MG63 (cell line): ENCODE measurements around the gene GPR27. TPM values are rescaled to one million over a fixed set of nuclear protein-coding genes. Genes with fewer than 3 reads are reported as not detected.

ENCODE experiments used
- DNase-seq: peaks from one replicate; pipeline ENCODE4 v3.0.0-alpha.2; 2020
- H3K27me3 ChIP-seq: fragments of 250-450 bp; sonication (Bioruptor Pico); 2 replicates; pipeline ENCODE4 v1.5.1; 2020; ENCODE audit warnings: mild to moderate bottlenecking, moderate library complexity
- H3K36me3 ChIP-seq: fragments of 250-450 bp; sonication (Bioruptor Pico); 2 replicates; pipeline ENCODE4 v1.5.1; 2020; ENCODE audit warnings: mild to moderate bottlenecking, moderate library complexity
- H3K4me3 ChIP-seq: fragments of 250-450 bp; sonication (Bioruptor Pico); 2 replicates; pipeline ENCODE4 v1.5.1; 2020; ENCODE audit warnings: mild to moderate bottlenecking, moderate library complexity
- H3K9me3 ChIP-seq: fragments of 250-450 bp; sonication (Bioruptor Pico); 2 replicates; pipeline ENCODE4 v1.5.1; 2020; ENCODE audit warnings: mild to moderate bottlenecking, moderate library complexity
- total RNA-seq: library from RNA; depleted of rRNA; stranded (reverse); fragments of >200 nt; shearing (Covaris generic); gene quantifications from 2 replicates; pipeline ENCODE4 v1.2.3, GENCODE V29; 2014; ENCODE audit warnings: low replicate concordance

Gene GPR27
- total RNA-seq, 1 experiment from 2014 or later, result 7.0 TPM

- peak overlapping the region; percentile 53 for H3K4me3 ChIP-seq
- no peaks in the 10 kb centered on the region for H3K27me3 ChIP-seq
- peak; percentile 9 for DNase-seq
- H3K36me3 ChIP-seq, result no peaks in the 10 kb centered on the region
- no peaks in the 10 kb centered on the region for H3K9me3 ChIP-seq
Observed at GRCh38 chr3:71724584-71725270, 28.9 kb upstream of the GPR27 start.

DNA sequence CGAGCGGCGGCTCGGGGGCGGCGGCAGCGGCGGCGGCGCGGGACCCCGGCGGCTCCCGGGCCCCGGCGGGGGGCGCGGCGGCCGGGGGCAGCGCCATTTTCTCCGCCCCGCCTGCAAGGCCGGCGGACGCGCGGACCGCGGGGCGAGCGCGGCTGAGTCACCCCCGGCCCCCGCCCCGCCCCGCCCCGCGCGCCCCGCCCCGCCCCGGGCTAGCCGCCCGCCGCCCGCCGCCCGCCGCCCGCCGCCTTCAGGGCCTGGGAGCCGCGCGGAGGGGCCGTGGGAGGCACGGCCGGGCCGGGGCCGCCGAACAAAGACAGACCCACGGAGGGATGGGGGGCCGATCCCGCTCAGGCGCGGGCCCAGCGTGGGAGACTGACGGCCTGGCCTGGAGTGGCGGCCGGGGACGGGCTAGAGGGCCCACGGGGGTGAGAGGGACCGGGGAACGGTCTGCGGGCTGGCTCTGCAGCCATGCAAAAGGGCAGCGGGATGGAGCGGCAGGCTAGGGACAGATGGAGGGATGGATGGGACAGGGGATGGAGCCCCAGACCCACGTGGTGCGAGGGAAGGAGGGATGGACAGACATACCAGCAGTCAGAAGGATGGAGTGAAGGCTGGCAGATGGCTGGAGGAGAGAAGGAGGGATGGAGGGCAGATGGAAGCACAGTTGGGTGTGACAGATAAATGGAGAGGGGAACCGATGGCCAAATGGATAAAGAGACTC, 28.2 kb upstream of the GPR27 start, which contains the start of gene EIF4E3:
EIF4E3 (minus strand) TSS at position 132 of the 721 bp plus-strand sequence; CDS start at position 97, 35 bp downstream.
- H3K36me3 ChIP-seq, result no peaks in the 10 kb centered on the region
- no peaks in the 10 kb centered on the region for H3K27me3 ChIP-seq
- no peak for DNase-seq
- no peaks in the 10 kb centered on the region for H3K9me3 ChIP-seq
- H3K4me3 ChIP-seq, result peak within 1 kb of the TSS; percentile 53

GRCh38 chr3:71726146-71726545, 27.5 kb upstream of the GPR27 start:
- Histone ChIP-seq H3K9me3 (no peaks in the 10 kb centered on the region), H3K4me3 (no peak overlapping the region), H3K36me3 (no peaks in the 10 kb centered on the region), H3K27me3 (no peaks in the 10 kb centered on the region)
- DNase-seq, result no peak

- no peak for DNase-seq
- Histone ChIP-seq H3K27me3 (no peaks in the 10 kb centered on the region), H3K36me3 (no peaks in the 10 kb centered on the region), H3K4me3 (no peak overlapping the region), H3K9me3 (no peaks in the 10 kb centered on the region)
Observed at GRCh38 chr3:71728632-71729342, 24.9 kb upstream of the GPR27 start.

DNA sequence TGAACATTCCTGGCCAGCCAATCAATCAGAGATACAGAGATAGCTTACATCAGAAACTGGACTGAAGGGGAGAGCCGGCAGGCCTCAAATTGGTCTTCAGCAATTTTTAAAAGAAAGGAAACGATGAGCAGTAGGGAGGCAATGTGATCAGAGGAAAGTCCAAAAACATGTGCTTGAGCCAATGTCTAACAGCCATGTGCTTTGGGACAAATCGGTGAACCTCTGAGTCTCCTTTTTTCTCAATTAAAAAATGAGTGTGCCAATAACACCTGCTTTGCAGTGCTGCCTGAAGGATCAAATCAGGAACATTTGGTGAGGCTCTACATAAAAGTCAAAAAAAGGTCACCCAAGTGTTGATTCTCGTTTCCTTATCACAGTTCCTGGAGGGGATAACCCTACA, 21.0 kb upstream of the GPR27 start:
- no peak overlapping the region for H3K4me3 ChIP-seq

DNA sequence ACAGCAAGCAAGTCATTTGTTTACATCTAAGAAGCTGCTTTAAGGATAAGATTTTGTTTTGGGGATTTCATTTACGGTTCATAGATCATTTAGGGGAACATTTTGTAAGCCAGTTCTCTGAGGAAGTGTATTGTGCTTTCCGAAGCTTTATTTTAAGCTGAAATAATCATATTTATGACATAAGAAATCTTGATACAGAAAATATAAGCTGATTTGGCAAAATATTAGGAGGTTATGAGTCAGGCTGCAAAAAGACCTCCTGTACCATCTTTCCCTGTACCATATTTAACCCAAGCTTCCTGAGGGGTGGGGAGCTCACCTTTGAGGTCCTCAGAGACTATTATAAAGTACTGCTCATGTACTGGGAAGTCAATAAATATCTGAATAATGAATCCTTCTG, 20.3 kb upstream of the GPR27 start:
- Histone ChIP-seq H3K36me3 (no peaks in the 10 kb centered on the region), H3K27me3 (no peaks in the 10 kb centered on the region), H3K4me3 (no peak overlapping the region), H3K9me3 (no peaks in the 10 kb centered on the region)
- DNase-seq, result no peak

More for the DNA sequence above, 21.0 kb upstream of the GPR27 start:
- Histone ChIP-seq H3K36me3 (no peaks in the 10 kb centered on the region), H3K9me3 (no peaks in the 10 kb centered on the region), H3K27me3 (no peaks in the 10 kb centered on the region)
- DNase-seq, result no peak

DNA sequence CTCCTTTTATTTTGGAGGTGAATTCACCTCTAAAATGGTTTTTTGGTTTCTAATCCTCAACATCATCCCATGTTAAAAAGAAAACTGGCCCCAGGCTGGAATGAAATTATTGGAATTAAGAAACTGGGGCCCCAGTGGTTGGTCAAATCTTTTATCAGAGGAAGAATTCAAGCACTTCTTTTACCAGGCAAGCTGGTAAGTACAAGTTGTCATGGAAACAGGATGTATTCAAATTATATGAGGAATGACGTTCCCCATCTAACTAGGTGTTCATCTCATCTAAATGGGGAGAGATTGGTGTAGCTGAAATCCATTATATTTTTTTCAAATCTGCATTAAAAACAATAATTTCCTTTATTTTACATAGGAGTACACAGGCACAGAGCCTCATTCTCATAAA, 18.8 kb upstream of the GPR27 start:
- no peak for DNase-seq
- no peaks in the 10 kb centered on the region for H3K27me3 ChIP-seq
- no peaks in the 10 kb centered on the region for H3K9me3 ChIP-seq

DNA sequence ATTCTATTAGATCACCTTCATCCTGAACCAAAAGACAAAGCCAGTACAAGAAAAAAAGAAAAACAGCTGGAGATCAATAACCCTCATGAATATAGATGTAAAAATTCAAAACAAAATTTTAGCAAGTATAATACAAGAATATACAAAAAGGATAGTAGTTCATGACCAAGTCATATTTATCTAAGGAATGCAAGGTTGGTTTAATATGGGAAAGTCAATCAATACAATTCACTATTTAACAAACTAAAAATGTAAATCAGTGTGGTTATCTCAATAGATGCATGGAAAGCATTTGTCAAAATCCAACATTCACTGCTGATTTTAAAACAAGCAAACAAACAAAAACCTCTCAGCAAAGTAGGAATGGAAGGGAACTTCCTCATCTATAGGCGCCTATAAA, 11.0 kb upstream of the GPR27 start:
- Histone ChIP-seq H3K9me3 (peaks cover 5% of the 10 kb centered on the region; the same call in 1 of the 2 replicates), H3K4me3 (no peak overlapping the region), H3K36me3 (no peaks in the 10 kb centered on the region), H3K27me3 (no peaks in the 10 kb centered on the region)
- DNase-seq, result no peak

More for the DNA sequence above, 18.8 kb upstream of the GPR27 start:
- H3K36me3 ChIP-seq, result no peaks in the 10 kb centered on the region
- no peak overlapping the region for H3K4me3 ChIP-seq

DNA sequence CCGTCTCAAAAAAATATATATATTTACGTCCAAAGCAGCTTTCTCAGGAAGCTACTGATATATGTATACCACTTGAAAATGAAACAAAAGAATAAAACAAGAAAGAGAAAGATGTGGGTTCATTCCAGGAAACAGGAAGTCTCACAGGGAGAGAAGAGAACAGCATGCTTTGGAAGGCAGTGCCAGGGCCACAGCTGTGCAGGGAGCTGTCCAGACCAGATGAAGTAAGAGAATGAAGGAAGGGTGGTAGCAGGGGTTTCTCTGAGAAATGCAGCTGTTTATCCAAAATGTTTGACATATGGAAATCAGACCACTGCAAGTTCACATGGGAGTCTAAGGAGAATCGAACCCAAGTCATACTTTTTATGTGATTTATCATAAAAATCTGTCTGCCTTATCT, 8.9 kb upstream of the GPR27 start:
- Histone ChIP-seq H3K4me3 (no peak overlapping the region), H3K36me3 (no peaks in the 10 kb centered on the region), H3K9me3 (peaks cover 5% of the 10 kb centered on the region; the same call in 1 of the 2 replicates), H3K27me3 (no peaks in the 10 kb centered on the region)
- DNase-seq, result no peak

DNA sequence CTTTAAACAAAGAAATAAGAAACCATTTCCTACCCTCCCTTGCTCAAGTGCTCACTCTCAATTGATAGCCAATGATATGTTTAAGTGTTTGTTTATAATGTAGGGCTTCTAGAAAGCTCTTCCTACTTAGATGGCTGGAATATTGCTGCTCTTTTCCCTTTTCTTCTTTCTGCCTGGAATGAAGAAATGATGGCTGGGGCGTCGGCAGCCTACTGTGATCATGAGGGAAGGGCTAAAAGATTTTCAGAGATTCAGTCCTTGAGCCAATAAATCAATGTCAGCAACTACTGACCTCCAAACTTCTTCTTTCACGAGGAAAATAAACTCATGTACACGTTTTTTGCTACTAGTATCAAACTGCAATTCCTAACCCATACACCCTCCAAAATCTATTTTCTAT, 2.1 kb upstream of the GPR27 start:
- Histone ChIP-seq H3K36me3 (no peaks in the 10 kb centered on the region), H3K9me3 (no peaks in the 10 kb centered on the region), H3K27me3 (no peaks in the 10 kb centered on the region), H3K4me3 (no peak overlapping the region)
- DNase-seq, result no peak

DNA sequence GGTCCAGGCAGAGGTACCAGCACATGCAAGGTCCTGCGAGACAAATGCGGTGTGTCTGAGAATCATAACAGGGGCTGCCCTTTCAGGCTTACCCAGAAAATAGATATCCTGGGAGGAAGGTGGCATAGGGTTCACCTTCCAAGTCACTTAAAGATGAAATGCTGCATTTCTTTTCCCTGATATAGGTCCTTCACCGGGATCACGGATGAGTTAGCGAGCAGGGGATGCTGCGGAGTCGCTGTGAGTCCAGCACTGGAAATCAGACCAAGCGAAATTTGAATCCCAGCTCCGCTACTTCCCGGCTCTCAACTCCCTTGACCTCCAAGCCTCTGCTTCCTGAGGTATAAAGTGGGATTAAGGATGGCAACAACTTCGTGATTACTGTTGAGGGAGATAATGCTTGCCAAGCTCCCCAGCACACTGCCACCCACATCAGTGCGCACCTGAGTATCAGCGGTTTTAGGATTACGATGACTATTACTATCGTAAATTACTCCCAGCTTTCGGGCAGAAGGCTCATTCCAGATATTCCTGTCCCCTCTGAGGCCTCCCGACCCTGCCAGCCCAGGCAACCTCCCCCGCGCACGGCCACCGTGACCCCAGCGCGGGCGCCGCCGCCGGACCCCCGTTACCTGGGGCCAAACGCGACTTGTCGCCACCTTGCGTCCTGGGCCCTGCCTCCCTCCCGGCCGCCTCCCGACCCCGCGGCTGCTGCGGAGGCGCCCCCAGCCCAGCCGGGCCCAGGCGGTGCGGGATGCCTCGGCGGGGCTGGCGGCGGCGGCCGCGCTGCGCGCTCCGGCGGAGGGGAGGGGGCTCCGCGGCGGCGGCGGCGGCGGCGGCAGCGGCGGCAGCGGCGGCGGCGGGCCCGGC, 589 bp upstream of the GPR27 start:
- no peak for DNase-seq
- peak overlapping the region; percentile 37 for H3K4me3 ChIP-seq
- no peaks in the 10 kb centered on the region for H3K36me3 ChIP-seq
- no peaks in the 10 kb centered on the region for H3K27me3 ChIP-seq
- no peaks in the 10 kb centered on the region for H3K9me3 ChIP-seq

DNA sequence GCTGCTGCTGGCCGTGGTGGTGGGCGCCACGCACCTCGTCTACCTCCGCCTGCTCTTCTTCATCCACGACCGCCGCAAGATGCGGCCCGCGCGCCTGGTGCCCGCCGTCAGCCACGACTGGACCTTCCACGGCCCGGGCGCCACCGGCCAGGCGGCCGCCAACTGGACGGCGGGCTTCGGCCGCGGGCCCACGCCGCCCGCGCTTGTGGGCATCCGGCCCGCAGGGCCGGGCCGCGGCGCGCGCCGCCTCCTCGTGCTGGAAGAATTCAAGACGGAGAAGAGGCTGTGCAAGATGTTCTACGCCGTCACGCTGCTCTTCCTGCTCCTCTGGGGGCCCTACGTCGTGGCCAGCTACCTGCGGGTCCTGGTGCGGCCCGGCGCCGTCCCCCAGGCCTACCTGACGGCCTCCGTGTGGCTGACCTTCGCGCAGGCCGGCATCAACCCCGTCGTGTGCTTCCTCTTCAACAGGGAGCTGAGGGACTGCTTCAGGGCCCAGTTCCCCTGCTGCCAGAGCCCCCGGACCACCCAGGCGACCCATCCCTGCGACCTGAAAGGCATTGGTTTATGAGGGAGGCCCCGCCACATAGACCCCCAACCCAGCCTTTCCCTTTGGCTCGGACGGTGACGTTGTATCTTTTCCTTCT, 1.1 kb downstream of the GPR27 start:
- Histone ChIP-seq H3K36me3 (no peaks in the 10 kb centered on the region), H3K27me3 (no peaks in the 10 kb centered on the region), H3K9me3 (no peaks in the 10 kb centered on the region), H3K4me3 (peak overlapping the region; percentile 37)
- no peak for DNase-seq

DNA sequence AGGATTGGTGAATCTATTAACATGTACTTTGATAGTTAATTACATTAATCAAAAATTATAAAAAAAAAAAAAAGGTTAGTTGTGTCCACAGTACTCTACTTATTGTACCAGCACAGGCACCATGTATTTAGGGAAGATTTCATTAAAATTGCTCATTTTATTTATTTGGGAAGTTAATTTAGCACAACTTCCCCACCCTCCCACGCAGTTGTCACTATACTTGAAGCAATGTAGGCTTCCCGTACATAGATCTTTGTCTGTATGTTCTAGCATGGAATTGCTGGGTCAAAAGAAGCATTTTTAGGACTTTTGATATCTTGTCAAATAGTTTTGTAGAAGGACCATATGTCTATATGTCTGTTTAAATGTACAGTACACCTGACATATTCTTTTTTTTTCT, 4.4 kb downstream of the GPR27 start:
- H3K36me3 ChIP-seq, result no peaks in the 10 kb centered on the region
- no peak overlapping the region for H3K4me3 ChIP-seq
- DNase-seq, result no peak
- no peaks in the 10 kb centered on the region for H3K9me3 ChIP-seq
- H3K27me3 ChIP-seq, result no peaks in the 10 kb centered on the region

DNA sequence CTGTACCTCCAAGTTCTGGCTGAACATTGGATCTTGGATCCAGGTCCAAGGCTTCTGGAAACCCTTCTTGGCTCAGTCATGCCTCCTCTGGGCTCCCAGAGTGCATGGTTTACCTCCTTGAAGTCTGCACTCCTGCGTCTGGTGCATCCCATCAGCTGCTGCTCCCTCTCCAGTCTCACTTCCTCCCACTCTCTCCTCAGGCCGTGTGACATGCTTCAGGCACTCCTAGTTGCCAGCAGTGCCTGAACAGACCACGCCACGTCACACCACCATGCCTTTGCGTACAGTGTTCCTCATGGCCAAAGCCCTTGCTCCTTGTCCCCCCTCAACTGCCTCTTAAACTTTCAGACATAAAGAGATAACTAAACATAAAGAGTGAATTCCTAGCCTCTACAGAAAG, 5.7 kb downstream of the GPR27 start:
- Histone ChIP-seq H3K9me3 (no peaks in the 10 kb centered on the region), H3K4me3 (no peak overlapping the region), H3K36me3 (no peaks in the 10 kb centered on the region), H3K27me3 (no peaks in the 10 kb centered on the region)
- DNase-seq, result no peak

GRCh38 chr3:71760140-71760539, 6.5 kb downstream of the GPR27 start:
- Histone ChIP-seq H3K4me3 (no peak overlapping the region), H3K36me3 (no peaks in the 10 kb centered on the region), H3K27me3 (no peaks in the 10 kb centered on the region), H3K9me3 (no peaks in the 10 kb centered on the region)
- DNase-seq, result no peak

DNA sequence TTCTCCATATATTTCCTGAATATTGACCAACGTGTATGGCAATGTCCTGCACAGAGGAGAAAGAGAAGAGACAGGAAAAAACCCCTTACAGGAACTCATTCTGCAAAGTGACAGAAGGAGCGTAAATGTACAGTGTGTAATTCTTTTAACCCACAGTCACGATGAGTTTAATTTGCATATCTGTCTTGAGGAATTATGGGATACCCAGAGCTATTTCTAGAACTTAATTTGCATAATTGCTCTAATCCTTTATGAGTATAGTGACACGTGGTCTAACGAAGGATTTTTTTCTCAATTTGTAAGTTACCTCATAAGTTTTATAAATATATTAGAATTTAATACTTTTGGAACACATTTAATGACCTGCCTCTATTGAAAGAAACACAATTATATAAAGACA, 9.8 kb downstream of the GPR27 start:
- Histone ChIP-seq H3K36me3 (no peaks in the 10 kb centered on the region), H3K27me3 (no peaks in the 10 kb centered on the region), H3K4me3 (no peak overlapping the region), H3K9me3 (no peaks in the 10 kb centered on the region)
- no peak for DNase-seq
